A673 (cell line): ENCODE data around the gene PMAIP1.

Experiments used
- EZH2 ChIP-seq: fragments of 200-600 bp; sonication (generic); IDR thresholded peaks from 2 replicates; pipeline ENCODE4 v1.6.1; 2017; ENCODE audit warnings: borderline replicate concordance, low read depth, mild to moderate bottlenecking, mixed read lengths, antibody characterized with exemption, low read length; ENCODE audit not compliant: poor library complexity, severe bottlenecking
- TF ChIP-seq, protein P1 (sequence below): fragments of 300-800, 200-600 bp; sonication (generic); conservative IDR thresholded peaks from 2 replicates; pipeline ENCODE4 v1.5.1; 2017; ENCODE audit warnings: low read depth, mild to moderate bottlenecking, antibody characterized with exemption, low read length, moderate library complexity, mixed read lengths

DNA sequence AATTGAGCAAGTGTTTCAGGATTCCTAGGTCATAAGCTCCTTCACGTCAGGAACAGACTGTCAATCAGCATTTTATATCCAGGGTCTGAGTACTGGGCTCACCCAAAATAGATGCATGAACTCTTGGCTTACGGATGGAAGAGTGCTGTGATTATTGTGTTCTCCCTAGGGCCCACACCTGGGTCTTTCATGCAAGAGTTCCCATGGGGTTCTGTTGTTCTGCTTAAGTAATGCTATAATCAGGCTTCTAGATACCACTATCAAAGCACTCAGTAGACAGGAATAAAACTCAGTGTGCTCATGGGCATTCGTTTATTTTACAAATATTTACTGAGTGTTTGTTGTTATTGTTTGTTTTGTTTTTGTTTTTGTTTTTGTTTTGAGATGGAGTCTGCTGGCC lies 46.4 kb upstream of the PMAIP1 start:
- TF ChIP-seq, protein P1, sequence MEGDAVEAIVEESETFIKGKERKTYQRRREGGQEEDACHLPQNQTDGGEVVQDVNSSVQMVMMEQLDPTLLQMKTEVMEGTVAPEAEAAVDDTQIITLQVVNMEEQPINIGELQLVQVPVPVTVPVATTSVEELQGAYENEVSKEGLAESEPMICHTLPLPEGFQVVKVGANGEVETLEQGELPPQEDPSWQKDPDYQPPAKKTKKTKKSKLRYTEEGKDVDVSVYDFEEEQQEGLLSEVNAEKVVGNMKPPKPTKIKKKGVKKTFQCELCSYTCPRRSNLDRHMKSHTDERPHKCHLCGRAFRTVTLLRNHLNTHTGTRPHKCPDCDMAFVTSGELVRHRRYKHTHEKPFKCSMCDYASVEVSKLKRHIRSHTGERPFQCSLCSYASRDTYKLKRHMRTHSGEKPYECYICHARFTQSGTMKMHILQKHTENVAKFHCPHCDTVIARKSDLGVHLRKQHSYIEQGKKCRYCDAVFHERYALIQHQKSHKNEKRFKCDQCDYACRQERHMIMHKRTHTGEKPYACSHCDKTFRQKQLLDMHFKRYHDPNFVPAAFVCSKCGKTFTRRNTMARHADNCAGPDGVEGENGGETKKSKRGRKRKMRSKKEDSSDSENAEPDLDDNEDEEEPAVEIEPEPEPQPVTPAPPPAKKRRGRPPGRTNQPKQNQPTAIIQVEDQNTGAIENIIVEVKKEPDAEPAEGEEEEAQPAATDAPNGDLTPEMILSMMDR, result no peak
- TF ChIP-seq EZH2, result no peak
